Kidney (tissue), 14 donors: ENCODE data around the gene GDI1. TPM values are rescaled to one million over a fixed set of nuclear protein-coding genes. Genes with fewer than 3 reads are reported as not detected.

Experiments
- DNase-seq, 5 donors: peaks; one replicate each; pipeline ENCODE4 v3.0.0-alpha.2; 2013 to 2020
- FAIRE-seq: peaks from 2 replicates; lab custom pipeline; 2012; peaks lifted over from hg19 to GRCh38; lab: Jason Lieb, UNC
- H3K27ac ChIP-seq, 2 donors: one replicate each; pipeline ENCODE4 v1.7.0; 2013; ENCODE audit warnings: low read depth in 2 of 2, low read length in 2 of 2, inconsistent platforms in 1 of 2
- H3K27me3 ChIP-seq: one replicate; pipeline ENCODE4 v1.7.1; 2013; ENCODE audit warnings: low read length, inconsistent platforms; ENCODE audit not compliant: control insufficient read depth, insufficient read depth
- H3K36me3 ChIP-seq, 3 donors: one replicate each; pipeline versions ENCODE4 v1.7.0 to v1.7.1; 2013; ENCODE audit warnings: low read length in 3 of 3, control low read depth in 1 of 3, inconsistent platforms in 1 of 3; ENCODE audit not compliant: insufficient read depth in 3 of 3, control insufficient read depth in 2 of 3
- H3K4me1 ChIP-seq, 3 donors: one replicate each; pipeline versions ENCODE4 v1.7.0 to v1.7.1; 2013; ENCODE audit warnings: low read length in 3 of 3, inconsistent platforms in 1 of 3, low read depth in 1 of 3; ENCODE audit not compliant: control insufficient read depth in 2 of 3, insufficient read depth in 2 of 3
- H3K4me3 ChIP-seq, 3 donors: one replicate each; pipeline versions ENCODE4 v1.7.0 to v1.8.1; 2013; ENCODE audit warnings: low read length in 3 of 3, control low read depth in 1 of 3, inconsistent platforms in 1 of 3
- H3K9ac ChIP-seq, 3 donors: one replicate each; pipeline versions ENCODE4 v1.7.0 to v1.7.1; 2013; ENCODE audit warnings: low read length in 3 of 3, control low read depth in 1 of 3, inconsistent platforms in 1 of 3
- H3K9me3 ChIP-seq, 3 donors: one replicate each; pipeline versions ENCODE4 v1.7.0 to v1.7.1; 2013; ENCODE audit warnings: low read length in 3 of 3, control low read depth in 1 of 3, inconsistent platforms in 1 of 3; ENCODE audit not compliant: control insufficient read depth in 2 of 3, insufficient read depth in 1 of 3
- CTCF ChIP-seq: IDR thresholded peaks from 3 replicates; pipeline ENCODE4 v1.5.1; 2012; ENCODE audit warnings: mild to moderate bottlenecking, moderate library complexity, borderline replicate concordance; ENCODE audit not compliant: insufficient read depth; ENCODE audit errors: extremely low read depth
- intact Hi-C: fragments of 100-400 bp; cut with DNase I; formaldehyde crosslinking; loops from one replicate; pipeline ENCODE4 v1.11.1; 2022
- polyA plus RNA-seq: library from polyadenylated mRNA; stranded (reverse); fragments of 350-450 nt; fragmentation: Illumina TruSeq; extraction: RNeasy Lipid Tissue Mini Kit (QIAGEN cat#74804); gene quantifications from one replicate; pipeline ENCODE4 v1.2.3, GENCODE V29; 2014; ENCODE audit warnings: low read depth, low replicate concordance; ENCODE audit not compliant: insufficient read depth
- total RNA-seq: library from RNA; stranded (reverse); fragmentation: NEBNext Ultra II Directional; extraction: Animal tissue kit (Norgen Biotek cat#: 25700); gene quantifications from one replicate; pipeline ENCODE4 v1.2.1, GENCODE V29; 2021
- donor health status: control.
- donor health status: control.
- donor health status: control.
- donor health status: control.
- donor health status: control.
- donor health status: DM: yes; HTN: yes; CAD: no.
- donor health status: Normal renal cell carcinoma (clear cell type).

Gene GDI1
- total and polyA plus RNA-seq, 2 donors from 2014 or later: 92.5 to 116 TPM

- no peak for TF ChIP-seq CTCF
- Histone ChIP-seq H3K9me3 (no peaks in the 10 kb centered on the region), H3K4me3 (no peak overlapping the region), H3K27me3 (no peaks in the 10 kb centered on the region), H3K4me1 (peaks cover 0 to 10% (median 0%) of the 10 kb centered on the region in 3 donors), H3K36me3 (peaks cover 0 to 11% (median 6%) of the 10 kb centered on the region in 3 donors), H3K9ac (no peak overlapping the region), H3K27ac (no peak overlapping the region)
- no peak for FAIRE-seq
- DNase-seq: peak in 1 of 5 donors; percentile 55
- intact Hi-C loops: no loop called here
Measured at GRCh38 chrX:154446430-154446829, 9.5 kb downstream of the GDI1 start.

GRCh38 chrX:154448484-154448883 lies 11.5 kb downstream of the GDI1 start:
- no peaks in the 10 kb centered on the region for H3K9me3 ChIP-seq
- no peak overlapping the region for H3K27ac ChIP-seq
- no peak overlapping the region for H3K9ac ChIP-seq
- H3K4me1 ChIP-seq: peaks cover 0 to 8% (median 0%) of the 10 kb centered on the region in 3 donors
- H3K4me3 ChIP-seq: no peak overlapping the region
- DNase-seq (peak in 1 of 5 donors; percentile 52), FAIRE-seq (no peak)
- H3K36me3 ChIP-seq: peaks cover 0 to 7% (median 5%) of the 10 kb centered on the region in 3 donors
- no peak for TF ChIP-seq CTCF
- intact Hi-C loops: no loop called here
- no peaks in the 10 kb centered on the region for H3K27me3 ChIP-seq

GRCh38 chrX:154449618-154450017 lies 12.7 kb downstream of the GDI1 start:
- intact Hi-C loops: no loop called here
- Histone ChIP-seq H3K27me3 (no peaks in the 10 kb centered on the region), H3K4me3 (no peak overlapping the region), H3K9me3 (no peaks in the 10 kb centered on the region), H3K36me3 (peaks cover 0 to 7% (median 5%) of the 10 kb centered on the region in 3 donors), H3K9ac (no peak overlapping the region), H3K4me1 (peaks cover 0 to 7% (median 0%) of the 10 kb centered on the region in 3 donors), H3K27ac (no peak overlapping the region)
- TF ChIP-seq CTCF: no peak
- peak in 1 of 5 donors; percentile 60 for DNase-seq
- no peak for FAIRE-seq

GRCh38 chrX:154450312-154450711 lies 13.4 kb downstream of the GDI1 start:
- Histone ChIP-seq H3K4me1 (peaks cover 0 to 1% (median 0%) of the 10 kb centered on the region in 3 donors), H3K27ac (no peak overlapping the region), H3K27me3 (no peaks in the 10 kb centered on the region), H3K36me3 (peaks cover 0 to 7% (median 5%) of the 10 kb centered on the region in 3 donors), H3K4me3 (no peak overlapping the region), H3K9me3 (no peaks in the 10 kb centered on the region), H3K9ac (no peak overlapping the region)
- intact Hi-C loops: no loop called here
- no peak for TF ChIP-seq CTCF
- FAIRE-seq: no peak
- peak in 1 of 5 donors; percentile 48 for DNase-seq
